HL-60 (cell line): ENCODE results near the gene PWWP2B.

Experiments
- CTCF ChIP-seq: IDR thresholded peaks from one replicate; pipeline ENCODE4 v1.5.1; 2011; ENCODE audit warnings: low read length, control low read depth, inconsistent platforms; ENCODE audit not compliant: insufficient read depth
- SPI1 ChIP-seq: IDR thresholded peaks from 2 replicates; pipeline ENCODE4 v1.6.1; 2012; ENCODE audit warnings: low read depth, mild to moderate bottlenecking, borderline replicate concordance

- no peak for TF ChIP-seq SPI1
- no peak for TF ChIP-seq CTCF
Observed at GRCh38 chr10:132410056-132410778, 13.2 kb downstream of the PWWP2B start.
